ENCODE results near the gene PLCH2. TPM values are rescaled to one million over a fixed set of nuclear protein-coding genes. Genes with fewer than 3 reads are reported as not detected.

Gene PLCH2
- total RNA-seq, 4 donors from 2014 or later, result not detected

GRCh38 chr1:2528966-2529783, 53.1 kb downstream of the PLCH2 start:
- Histone ChIP-seq H3K4me3 (peak overlapping the region; percentile 40 to 71 (median 43)), H3K36me3 (no peaks in the 10 kb centered on the region), H3K4me1 (peaks cover 65 to 76% of the 10 kb centered on the region in 2 donors), H3K27me3 (no peaks in the 10 kb centered on the region), H3K27ac (peak overlapping the region; percentile 85 to 95 (median 88)), H3K9me3 (no peaks in the 10 kb centered on the region)
- in situ Hi-C loops (cut with MboI; ENCODE audit: low sequenced_read_pairs in 4 of 4) (loop anchor here in 1 of 4 donors (25.0 kb wide), 1 partner anchor 317 kb away; no protein-coding TSS in a partner anchor), intact Hi-C loops (cut with DNase I; ENCODE audit: low total_unique reads) (loop anchor here (1.0 to 2.0 kb wide), 3 partner anchors 18 to 338 kb away; partner anchors contain the start of genes MORN1 and RER1)
- ATAC-seq (no peak), DNase-seq (peak in 1 of 2 donors; percentile 40)
- no peak for TF ChIP-seq POLR2A (IDR thresholded peaks at IDR 0.05)
- peak in 1 of 5 experiments; percentile 19 for TF ChIP-seq CTCF (IDR thresholded peaks at IDR 0.05 in 4 of 5, conservative IDR thresholded peaks at IDR 0.05 in 1 of 5)

GRCh38 chr1:2529784-2530512, 53.9 kb downstream of the PLCH2 start, which contains the start of gene HES5:
TSS of gene HES5 (minus strand) at chr1:2530263. CDS start at chr1:2530164, 99 bp downstream.
- ATAC-seq, result no peak
- Histone ChIP-seq H3K9me3 (no peaks in the 10 kb centered on the region), H3K4me3 (peak within 1 kb of the TSS; percentile 40 to 71 (median 43)), H3K27me3 (no peaks in the 10 kb centered on the region), H3K4me1 (peaks cover 58 to 68% of the 10 kb centered on the region in 2 donors), H3K36me3 (no peaks in the 10 kb centered on the region), H3K27ac (peak within 1 kb of the TSS; percentile 85 to 95 (median 88))
- TF ChIP-seq CTCF (IDR thresholded peaks at IDR 0.05 in 4 of 5, conservative IDR thresholded peaks at IDR 0.05 in 1 of 5) (no peak), POLR2A (IDR thresholded peaks at IDR 0.05) (peak; percentile 28 to 38)
- DNase-seq, result no peak
- intact Hi-C loops (cut with DNase I; ENCODE audit: low total_unique reads), result loop anchor here (2.0 kb wide), 2 partner anchors 17 to 339 kb away; no protein-coding TSS in a partner anchor
- in situ Hi-C loops (cut with MboI; ENCODE audit: low sequenced_read_pairs in 4 of 4), result loop anchor here in 1 of 4 donors (25.0 kb wide), 1 partner anchor 318 kb away; no protein-coding TSS in a partner anchor

GRCh38 chr1:2530513-2531361, 54.6 kb downstream of the PLCH2 start:
- in situ Hi-C loops (cut with MboI; ENCODE audit: low sequenced_read_pairs in 4 of 4), result loop anchor here in 1 of 4 donors (25.0 kb wide), 1 partner anchor 318 kb away; no protein-coding TSS in a partner anchor
- peaks cover 52 to 61% of the 10 kb centered on the region in 2 donors for H3K4me1 ChIP-seq
- no peak for TF ChIP-seq POLR2A (IDR thresholded peaks at IDR 0.05)
- TF ChIP-seq CTCF (IDR thresholded peaks at IDR 0.05 in 4 of 5, conservative IDR thresholded peaks at IDR 0.05 in 1 of 5), result no peak
- no peaks in the 10 kb centered on the region for H3K36me3 ChIP-seq
- H3K27ac ChIP-seq, result peak overlapping the region in 2 of 4 donors; percentile 9 to 19
- H3K4me3 ChIP-seq, result peak overlapping the region in 3 of 4 donors; percentile 39 to 71 (median 44)
- peaks cover 0 to under 1% (median 0%) of the 10 kb centered on the region in 3 donors for H3K27me3 ChIP-seq
- intact Hi-C loops (cut with DNase I; ENCODE audit: low total_unique reads), result no loop called here
- H3K9me3 ChIP-seq, result no peaks in the 10 kb centered on the region
- ATAC-seq, result no peak
- DNase-seq, result no peak
